HFFc6 (cell line): ENCODE data around the gene IL16. TPM values are rescaled to one million over a fixed set of nuclear protein-coding genes. Genes with fewer than 3 reads are reported as not detected.

ENCODE experiments used
- DNase-seq: peaks from one replicate; pipeline ENCODE4 v3.0.0-alpha.2; 2018
- H3K27ac Mint-ChIP-seq: 2 replicates; pipeline ENCODE4 v1.8.0; 2020; ENCODE audit warnings: mild to moderate bottlenecking, mixed read lengths
- H3K27me3 Mint-ChIP-seq: 2 replicates; pipeline ENCODE4 v1.8.0; 2021; ENCODE audit warnings: mild to moderate bottlenecking, moderate library complexity, mixed read lengths; ENCODE audit not compliant: insufficient read depth
- H3K36me3 Mint-ChIP-seq: 2 replicates; pipeline ENCODE4 v1.8.0; 2021; ENCODE audit warnings: low read depth, mixed read lengths
- H3K4me1 Mint-ChIP-seq: 2 replicates; pipeline ENCODE4 v1.8.0; 2020; ENCODE audit warnings: low read depth, mixed read lengths
- H3K4me3 Mint-ChIP-seq: 2 replicates; pipeline ENCODE4 v1.8.0; 2020; ENCODE audit warnings: mild to moderate bottlenecking, moderate library complexity, mixed read lengths
- H3K9me3 Mint-ChIP-seq: 2 replicates; pipeline ENCODE4 v1.8.0; 2020; ENCODE audit warnings: mild to moderate bottlenecking, mixed read lengths
- total RNA-seq, 6 experiments: library from RNA; stranded (reverse); fragmentation: NEBNext Ultra II Directional; extraction: Animal tissue kit (Norgen Biotek cat#: 25700); gene quantifications; 2 replicates in 1 of 6; 3 replicates in 5 of 6; pipeline ENCODE4 v1.2.3, GENCODE V29; 2021
- TF ChIP-seq, protein P1 (sequence below): fragments of 200-600 bp; sonication (generic); IDR thresholded peaks from 2 replicates; pipeline ENCODE4 v1.5.0; 2021; ENCODE audit warnings: antibody characterized with exemption, mild to moderate bottlenecking

IL16 gene
- total RNA-seq, 6 experiments from 2014 or later: not detected

DNA sequence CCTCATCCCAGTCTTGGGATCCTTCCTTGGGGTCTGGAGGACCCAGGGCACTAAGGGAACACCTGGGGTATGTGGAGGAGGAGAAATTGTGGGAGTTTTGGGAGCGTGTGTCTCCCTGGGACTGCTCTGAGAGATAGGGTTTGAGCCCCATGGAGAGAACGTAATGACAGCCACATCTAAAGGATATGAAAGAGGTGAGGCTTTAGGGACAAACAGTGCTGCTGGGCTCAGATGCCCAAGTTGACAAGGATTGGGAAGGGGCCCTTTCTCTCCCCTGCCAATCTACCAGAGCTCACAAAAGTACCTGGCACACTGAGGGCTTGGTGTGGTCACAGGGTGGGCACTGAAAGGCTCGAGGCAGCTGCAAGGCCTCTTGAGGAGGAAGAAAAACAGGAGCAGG, 140.6 kb downstream of the IL16 start:
- TF ChIP-seq, protein P1, sequence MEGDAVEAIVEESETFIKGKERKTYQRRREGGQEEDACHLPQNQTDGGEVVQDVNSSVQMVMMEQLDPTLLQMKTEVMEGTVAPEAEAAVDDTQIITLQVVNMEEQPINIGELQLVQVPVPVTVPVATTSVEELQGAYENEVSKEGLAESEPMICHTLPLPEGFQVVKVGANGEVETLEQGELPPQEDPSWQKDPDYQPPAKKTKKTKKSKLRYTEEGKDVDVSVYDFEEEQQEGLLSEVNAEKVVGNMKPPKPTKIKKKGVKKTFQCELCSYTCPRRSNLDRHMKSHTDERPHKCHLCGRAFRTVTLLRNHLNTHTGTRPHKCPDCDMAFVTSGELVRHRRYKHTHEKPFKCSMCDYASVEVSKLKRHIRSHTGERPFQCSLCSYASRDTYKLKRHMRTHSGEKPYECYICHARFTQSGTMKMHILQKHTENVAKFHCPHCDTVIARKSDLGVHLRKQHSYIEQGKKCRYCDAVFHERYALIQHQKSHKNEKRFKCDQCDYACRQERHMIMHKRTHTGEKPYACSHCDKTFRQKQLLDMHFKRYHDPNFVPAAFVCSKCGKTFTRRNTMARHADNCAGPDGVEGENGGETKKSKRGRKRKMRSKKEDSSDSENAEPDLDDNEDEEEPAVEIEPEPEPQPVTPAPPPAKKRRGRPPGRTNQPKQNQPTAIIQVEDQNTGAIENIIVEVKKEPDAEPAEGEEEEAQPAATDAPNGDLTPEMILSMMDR: no peak
- peaks cover 37% of the 10 kb centered on the region for H3K4me1 Mint-ChIP-seq
- no peak for DNase-seq
- H3K4me3 Mint-ChIP-seq: no peak overlapping the region
- no peaks in the 10 kb centered on the region for H3K9me3 Mint-ChIP-seq
- H3K27ac Mint-ChIP-seq: no peak overlapping the region; the same call in 1 of the 2 replicates
- peaks cover 10% of the 10 kb centered on the region for H3K27me3 Mint-ChIP-seq
- peaks cover 5% of the 10 kb centered on the region; the same call in 1 of the 2 replicates for H3K36me3 Mint-ChIP-seq

DNA sequence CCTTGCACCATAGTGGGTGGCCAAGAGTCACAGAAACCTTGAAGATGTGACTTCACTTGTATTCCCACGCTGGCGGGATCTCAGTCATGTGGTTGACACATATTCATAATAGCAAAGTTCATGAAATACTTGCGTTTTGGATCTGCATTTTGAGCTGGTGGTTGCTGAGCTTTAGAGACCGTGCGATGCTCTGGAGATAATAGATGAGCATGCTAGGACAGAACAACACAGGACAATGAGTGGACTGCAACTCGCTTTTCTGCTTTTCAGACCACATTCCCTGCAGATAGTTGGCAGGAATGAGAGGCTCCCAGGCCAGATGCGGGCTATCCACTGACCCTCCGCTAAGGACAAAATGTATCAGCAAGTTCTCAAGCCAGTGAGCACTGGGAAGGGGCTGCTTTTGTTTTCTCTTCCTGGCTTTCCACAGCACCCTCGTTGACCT, 141.1 kb downstream of the IL16 start:
- no peaks in the 10 kb centered on the region for H3K9me3 Mint-ChIP-seq
- no peak for DNase-seq
- H3K36me3 Mint-ChIP-seq: peaks cover 5% of the 10 kb centered on the region; the same call in 1 of the 2 replicates
- H3K4me3 Mint-ChIP-seq: no peak overlapping the region
- peaks cover 10% of the 10 kb centered on the region for H3K27me3 Mint-ChIP-seq
- H3K4me1 Mint-ChIP-seq: peaks cover 37% of the 10 kb centered on the region
- TF ChIP-seq, protein P1: no peak
- peak overlapping the region; percentile 34; the same call in 1 of the 2 replicates for H3K27ac Mint-ChIP-seq

DNA sequence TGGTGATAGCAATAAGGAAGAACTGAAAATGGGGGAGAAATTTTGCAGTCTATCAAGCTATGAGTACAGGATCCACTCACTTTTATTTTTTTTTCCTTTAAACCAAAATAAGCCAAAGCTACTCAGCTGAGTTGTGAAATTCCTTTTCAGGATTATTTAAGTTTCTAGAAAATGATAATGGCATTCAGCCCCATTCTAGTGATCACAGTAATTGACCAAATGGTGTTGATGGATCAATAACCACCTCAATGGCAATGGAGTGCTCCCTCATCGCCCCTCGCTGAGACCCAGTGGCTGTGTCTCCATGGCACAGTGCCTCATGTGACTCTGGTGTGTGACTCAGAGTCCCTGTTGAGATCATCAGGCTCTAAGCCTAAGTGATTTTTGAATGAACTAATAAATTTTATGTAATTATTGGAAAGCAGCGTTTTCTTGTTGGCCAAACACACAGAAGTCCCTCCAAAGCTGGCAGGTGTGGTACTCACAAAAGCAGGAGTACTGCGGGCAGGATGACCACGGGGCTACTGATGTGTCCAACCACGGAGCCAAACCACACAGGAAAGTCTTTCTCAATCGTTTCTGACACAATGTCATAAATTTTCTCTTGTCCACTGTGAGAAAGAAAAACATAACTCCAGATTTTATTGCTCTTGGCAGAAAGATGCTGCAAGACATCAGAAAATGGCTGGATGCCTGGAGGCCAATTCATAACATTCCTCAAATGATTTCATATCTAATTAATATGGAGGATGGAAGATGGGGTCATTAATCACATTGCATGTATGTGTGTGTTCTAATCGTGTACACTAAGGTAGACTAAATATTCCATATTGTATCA, 141.7 kb downstream of the IL16 start:
- H3K27me3 Mint-ChIP-seq: peaks cover 11% of the 10 kb centered on the region
- peak overlapping the region; percentile 4; the same call in 1 of the 2 replicates for H3K4me3 Mint-ChIP-seq
- DNase-seq: peak; percentile 81
- peaks cover 37% of the 10 kb centered on the region for H3K4me1 Mint-ChIP-seq
- H3K36me3 Mint-ChIP-seq: peaks cover 5% of the 10 kb centered on the region; the same call in 1 of the 2 replicates
- peak overlapping the region; percentile 34 for H3K27ac Mint-ChIP-seq
- no peaks in the 10 kb centered on the region for H3K9me3 Mint-ChIP-seq
- TF ChIP-seq, protein P1: no peak

DNA sequence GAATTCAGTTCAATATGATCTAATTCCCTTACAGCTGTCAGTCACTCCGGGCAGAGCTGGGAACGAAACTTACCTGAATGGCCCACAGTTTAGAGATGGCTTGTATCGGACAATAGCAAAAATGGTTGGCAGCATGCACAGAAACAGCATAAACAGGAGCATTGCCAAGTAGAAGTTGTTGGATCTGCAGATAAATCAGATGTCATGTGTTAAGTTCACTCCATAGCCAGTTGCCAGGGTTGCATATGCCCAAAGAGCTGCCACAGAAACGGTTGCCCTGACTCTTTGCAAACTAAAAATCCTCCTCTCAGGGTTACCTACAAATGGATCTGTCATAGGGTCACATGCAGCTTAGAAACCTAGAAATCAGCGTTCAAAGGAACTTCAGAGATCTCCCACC, 142.6 kb downstream of the IL16 start:
- H3K27ac Mint-ChIP-seq: no peak overlapping the region
- peaks cover 37% of the 10 kb centered on the region for H3K4me1 Mint-ChIP-seq
- peaks cover 5% of the 10 kb centered on the region; the same call in 1 of the 2 replicates for H3K36me3 Mint-ChIP-seq
- no peak for DNase-seq
- no peak overlapping the region for H3K4me3 Mint-ChIP-seq
- TF ChIP-seq, protein P1: no peak
- H3K9me3 Mint-ChIP-seq: no peaks in the 10 kb centered on the region
- peaks cover 13% of the 10 kb centered on the region for H3K27me3 Mint-ChIP-seq

DNA sequence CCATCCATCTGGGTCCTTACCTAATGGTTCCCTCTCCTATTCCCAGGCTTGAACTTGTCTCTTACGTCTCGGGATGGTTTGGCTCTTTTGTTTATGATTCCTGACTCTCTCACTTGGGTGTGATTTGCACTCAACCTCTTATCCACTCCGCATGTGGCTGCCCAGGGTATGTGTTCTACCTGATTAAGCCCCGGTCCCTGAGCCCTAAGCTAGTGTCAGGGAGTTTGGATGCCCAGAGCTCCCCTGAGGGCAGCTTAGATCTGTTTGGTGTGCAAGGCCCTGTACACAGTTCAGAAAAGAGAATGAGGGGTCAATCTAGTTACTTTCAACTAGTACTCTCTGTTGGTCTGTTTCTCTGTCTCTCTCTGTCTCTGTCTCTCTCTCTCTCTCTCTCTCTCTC, 143.2 kb downstream of the IL16 start:
- peaks cover 5% of the 10 kb centered on the region; the same call in 1 of the 2 replicates for H3K36me3 Mint-ChIP-seq
- H3K27me3 Mint-ChIP-seq: peaks cover 9% of the 10 kb centered on the region
- no peaks in the 10 kb centered on the region for H3K9me3 Mint-ChIP-seq
- H3K4me1 Mint-ChIP-seq: peaks cover 37% of the 10 kb centered on the region
- no peak overlapping the region for H3K4me3 Mint-ChIP-seq
- TF ChIP-seq, protein P1: no peak
- H3K27ac Mint-ChIP-seq: no peak overlapping the region
- DNase-seq: no peak
